Activated T-helper 9 cell treated with anti-CD3 and anti-CD28 coated beads, Interleukin-2, amount 50 U/mL, for 16 hours (primary cell): ENCODE measurements around the gene UQCRH.
A peak's percentile ranks its signal among the peaks of the same experiment; 100 is the strongest.
"Not testable (repeated sequence)": the region's sequence is repeated elsewhere in the genome, so short reads cannot be mapped to it uniquely, and the experiment has no call there.

Experiments
- DNase-seq: peaks from one replicate; pipeline ENCODE4 v3.0.0-alpha.2; 2020; ENCODE audit warnings: low read depth

Gene UQCRH

DNA sequence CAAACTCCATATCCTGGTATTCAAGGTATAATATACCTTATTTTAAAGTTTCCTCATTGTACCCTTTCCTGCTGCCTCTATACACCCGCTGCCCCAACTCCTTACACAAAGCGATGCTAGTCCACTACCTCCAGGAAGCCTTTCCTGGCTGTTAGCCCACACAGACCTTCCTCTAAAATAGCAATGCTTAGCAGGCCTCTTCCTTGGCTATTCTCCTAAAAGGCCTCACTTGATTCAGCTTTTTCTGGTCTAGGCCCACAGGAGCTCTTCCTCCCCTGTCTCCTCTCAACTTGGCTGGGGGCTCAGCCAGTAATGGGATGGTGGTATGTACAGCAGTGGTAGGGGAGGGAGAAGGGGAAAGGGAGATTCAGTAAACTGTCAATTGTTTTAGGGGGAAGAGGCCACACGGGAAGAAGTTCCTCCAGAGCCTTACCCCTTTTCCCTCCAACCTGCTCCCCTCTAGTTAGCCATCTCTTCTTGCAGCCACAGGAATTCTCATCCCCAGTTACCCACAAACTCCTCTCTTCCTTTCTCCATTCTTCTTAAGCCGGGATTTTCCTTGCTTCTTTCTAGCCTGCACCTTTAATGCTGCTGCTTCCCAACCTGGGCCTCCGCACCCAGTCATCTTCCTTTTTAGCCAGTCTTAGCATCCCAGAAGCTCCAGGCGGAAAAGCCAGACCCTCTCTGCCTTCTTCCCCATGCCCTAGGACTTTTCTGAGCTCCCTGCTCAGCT lies 2.7 kb upstream of the UQCRH start:
- no peak for DNase-seq

DNA sequence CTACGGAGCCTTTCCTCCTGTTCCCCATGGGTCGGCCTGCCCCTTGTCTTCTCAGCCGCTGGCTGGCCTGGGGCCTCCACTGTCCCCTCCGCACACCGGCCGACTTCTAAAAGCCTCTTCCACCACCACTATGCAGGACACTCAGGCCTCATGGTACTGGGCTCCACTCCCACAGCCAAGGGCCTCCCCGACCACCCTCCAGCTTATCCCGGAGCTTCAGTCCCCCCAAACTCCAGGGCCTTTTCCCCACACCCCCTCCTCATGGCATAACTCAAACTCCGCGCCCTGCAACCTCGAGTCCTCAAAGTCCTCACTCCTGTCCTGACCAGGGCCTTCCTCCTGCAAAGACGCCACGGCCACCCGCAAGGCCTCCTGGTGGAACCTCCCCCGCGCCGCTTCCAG lies 2.1 kb upstream of the UQCRH start:
- DNase-seq = no peak

DNA sequence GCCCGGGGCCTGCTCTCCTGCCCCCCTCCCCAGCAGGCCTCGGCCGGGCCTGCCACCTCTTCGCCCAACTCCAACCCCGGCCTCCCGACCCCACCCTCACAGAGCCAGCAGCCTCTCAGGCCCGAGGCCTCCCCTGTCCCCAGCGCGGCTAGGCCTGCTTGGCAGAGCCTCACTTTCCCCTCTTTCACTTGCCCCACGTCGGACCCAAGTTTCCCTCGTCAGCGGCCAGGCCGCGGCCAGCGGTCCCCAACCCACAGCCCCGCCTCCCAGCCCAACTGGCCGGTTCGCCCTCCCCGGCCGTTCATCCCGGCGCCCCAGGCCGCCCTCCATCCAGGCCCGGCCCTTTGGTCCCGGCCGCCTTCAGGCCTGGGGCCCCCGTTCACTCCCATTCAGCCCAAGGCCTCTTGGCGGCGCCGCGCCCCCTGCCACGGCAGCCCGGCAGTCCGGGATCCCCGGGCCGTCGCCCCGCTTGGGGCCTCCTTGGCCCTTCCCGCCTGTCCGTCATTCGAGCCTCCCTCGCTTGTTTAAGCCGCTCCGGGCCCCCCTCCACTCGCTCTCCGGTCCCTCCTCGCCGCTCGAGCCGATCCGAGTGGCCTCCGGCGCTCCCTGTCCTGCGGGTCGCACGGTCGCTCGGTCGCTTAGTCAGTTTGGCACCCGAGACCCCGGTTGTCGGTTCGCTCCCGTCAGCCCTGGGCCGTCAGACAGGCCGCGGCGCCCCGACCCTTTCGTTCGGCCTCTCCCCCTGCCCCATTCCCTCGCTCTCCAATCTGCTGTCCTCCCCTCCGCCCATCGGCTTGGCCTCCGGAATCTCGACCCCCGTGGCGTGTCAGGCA lies 1.5 kb upstream of the UQCRH start:
- DNase-seq = peak; percentile 36

GRCh38 chr1:46302641-46303037 lies 859 bp upstream of the UQCRH start:
- DNase-seq = no peak

GRCh38 chr1:46303872-46304326 lies 401 bp downstream of the UQCRH start:
- DNase-seq = no peak

DNA sequence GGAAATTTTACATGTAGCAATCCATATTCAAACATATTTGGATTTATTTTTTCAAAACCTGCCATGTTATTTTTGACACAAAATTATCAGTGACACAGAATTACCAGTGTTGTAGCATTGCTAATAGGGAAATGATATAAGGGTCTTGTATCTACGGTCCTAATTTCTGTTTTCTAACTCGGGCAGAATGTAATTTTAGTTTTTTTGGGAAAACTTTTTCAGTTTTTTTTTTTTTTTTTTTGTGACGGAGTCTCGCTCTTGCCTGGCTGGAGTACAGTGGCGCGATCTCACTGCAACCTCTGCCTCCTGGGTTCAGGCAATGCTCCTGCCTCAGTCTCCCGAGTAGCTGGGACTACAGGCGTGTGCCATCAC lies 2.6 kb downstream of the UQCRH start:
- DNase-seq = no peak

DNA sequence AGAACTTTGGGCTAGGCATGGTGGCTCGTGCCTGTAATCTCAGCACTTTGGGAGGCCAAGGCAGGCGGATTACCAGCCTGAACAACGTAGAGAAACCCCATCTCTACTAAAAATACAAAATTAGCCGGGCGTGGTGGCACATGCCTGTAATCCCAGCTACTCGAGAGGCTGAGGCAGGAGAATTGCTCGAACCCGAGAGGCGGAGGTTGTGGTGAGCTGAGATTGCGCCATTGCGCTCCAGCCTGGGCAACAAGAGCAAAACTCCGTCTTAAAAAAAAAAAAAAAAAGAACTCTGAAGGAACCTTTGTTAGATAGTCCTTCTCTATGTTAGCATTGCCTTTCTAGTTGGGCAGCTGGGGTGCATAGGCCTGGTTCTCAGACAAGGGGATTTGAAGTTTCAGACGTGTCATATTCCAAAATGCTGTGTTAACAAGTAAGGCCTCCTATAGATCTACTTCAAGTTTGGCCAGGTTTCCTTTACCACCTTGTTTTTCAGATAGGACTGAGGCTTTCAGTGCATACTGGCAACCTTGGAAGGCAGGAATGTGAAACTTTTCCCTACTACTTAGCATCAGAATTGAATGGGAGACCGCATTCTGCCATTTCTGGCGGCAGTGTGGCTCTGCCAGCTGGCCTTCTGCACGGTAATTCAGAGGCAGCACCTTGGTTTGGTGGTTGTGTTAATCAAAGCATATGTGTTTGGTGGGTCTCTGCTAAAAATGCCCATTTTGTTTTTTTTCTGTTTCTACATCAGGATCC lies 6.1 kb downstream of the UQCRH start:
- no peak for DNase-seq

DNA sequence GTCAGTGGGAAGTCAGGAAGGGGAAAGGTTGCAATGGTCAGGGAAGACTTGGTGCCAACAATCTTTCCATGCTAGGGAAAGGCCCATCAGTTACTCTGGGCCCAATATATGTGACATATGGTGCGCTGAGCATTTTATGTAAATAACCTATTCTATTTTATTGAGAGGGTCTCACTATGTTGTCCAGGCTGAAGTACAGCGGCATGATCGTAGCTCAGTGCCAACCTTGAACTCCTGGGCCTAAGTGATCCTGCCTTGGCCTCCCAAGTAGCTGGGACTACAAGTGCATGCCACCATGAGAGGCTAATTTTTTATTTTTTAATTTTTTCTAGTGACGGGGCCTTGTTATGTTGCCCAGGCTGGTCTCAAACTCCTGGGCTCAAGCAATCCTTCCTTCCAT lies 6.8 kb downstream of the UQCRH start:
- DNase-seq = no peak

DNA sequence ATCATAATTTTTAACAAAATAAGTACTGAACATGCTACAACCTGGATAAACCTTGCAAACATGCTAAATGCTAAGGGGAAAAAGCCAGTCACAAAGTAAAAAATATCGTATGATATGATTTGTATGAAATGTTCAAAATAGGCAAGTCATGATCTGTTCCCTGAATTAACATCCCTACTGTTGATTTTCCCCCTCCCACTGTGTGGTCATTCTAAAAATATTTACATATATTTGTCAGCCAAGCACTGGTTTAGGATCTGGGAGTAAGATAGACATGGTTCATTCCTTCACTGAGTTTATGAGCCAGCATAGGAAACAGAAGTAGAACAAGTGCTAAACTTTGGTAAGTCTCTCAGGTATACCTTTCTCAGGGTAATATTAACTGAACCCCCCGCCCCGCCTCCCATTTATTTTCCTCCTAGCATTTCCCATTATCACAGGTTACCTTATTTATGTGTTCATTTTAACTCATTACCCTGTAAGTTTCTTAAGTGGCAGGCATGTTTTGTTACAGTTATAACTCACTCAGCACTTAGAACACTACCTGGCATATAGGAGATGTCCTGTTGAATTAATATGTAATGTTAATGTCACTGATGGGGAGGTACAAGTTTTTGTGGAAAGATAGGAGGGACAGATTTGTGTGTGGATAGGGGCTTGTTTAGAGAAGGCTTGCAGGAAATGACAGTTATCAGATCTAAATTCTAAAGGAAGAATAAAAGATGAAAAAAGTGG lies 12.3 kb downstream of the UQCRH start:
- DNase-seq = no peak

DNA sequence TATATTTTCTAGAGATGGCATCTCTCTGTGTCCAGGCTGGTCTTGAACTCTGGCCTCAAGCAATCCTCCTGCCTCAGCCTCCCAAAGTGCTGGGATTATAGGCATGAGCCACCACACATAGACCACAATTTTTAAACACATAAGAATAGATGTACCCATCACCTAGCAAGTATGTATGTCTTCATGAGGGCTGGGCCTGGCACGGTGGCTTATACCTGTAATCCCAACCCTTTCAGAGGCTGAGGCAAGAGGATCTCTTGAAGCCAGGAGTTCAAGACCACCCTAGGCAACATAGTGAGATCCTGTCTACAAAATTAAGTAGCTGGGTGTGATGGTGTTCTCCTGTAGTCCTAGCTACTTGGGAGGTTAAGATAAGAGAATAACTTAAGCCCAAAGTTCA lies 13.8 kb downstream of the UQCRH start:
- DNase-seq = no peak

DNA sequence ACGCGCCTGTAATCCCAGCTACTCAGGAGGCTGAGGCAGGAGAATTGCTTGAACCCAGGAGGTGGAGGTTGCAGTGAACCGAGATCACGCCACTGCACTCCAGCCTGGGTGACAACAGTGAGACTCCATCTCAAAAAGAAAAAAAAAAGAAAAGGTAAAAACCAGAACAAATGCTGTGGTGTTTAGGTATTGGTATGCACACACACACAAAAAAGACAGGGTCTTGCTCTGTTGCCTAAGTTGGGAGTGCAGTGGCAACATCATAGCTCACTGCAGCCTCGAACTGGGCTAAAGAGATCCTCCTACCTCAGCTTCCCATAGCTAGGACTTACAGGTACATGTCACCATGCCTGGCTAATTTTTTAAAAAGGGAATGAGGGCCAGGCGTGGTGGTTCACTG lies 15.8 kb downstream of the UQCRH start:
- DNase-seq = not testable (repeated sequence)

GRCh38 chr1:46319960-46320914 lies 16.7 kb downstream of the UQCRH start:
- DNase-seq = not testable (repeated sequence)

GRCh38 chr1:46322191-46322590 lies 18.7 kb downstream of the UQCRH start:
- not testable (repeated sequence) for DNase-seq

DNA sequence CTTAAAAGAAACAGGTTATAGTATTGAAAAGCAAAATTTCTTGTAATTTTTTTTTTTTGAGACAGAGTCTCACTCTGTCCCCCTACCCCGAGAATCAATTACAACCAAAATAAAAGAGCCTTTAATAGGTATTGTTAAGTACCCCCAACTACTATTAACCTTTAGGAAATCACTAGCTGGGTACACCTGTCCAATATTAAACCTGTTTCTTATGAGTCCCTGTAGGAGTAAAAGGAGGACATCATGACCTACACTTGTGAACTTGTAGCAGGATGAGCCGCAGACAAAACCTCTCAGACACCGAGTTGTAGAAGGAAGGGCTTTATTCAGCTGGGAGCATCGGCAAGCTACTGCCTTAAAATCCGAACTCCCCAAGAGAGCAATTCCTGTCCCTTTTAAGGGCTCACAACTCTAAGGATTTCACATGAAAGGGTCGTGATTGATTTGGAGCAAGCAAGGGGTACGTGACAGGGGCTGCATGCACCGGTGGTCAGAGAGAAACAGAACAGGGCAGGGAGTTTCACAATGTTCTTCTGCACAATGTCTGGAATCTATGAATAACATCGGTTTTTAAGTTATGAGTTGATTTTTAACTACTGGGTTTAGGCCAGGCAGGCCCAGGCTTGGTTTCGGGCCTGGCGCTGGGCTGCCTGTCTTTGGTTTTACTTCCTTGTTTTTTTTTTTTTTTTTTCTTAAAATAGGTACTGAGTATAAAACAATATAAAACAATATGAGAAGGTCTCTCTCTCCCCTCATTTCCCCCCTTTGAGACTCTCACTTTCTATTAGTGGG lies 22.0 kb downstream of the UQCRH start:
- not testable (repeated sequence) for DNase-seq

DNA sequence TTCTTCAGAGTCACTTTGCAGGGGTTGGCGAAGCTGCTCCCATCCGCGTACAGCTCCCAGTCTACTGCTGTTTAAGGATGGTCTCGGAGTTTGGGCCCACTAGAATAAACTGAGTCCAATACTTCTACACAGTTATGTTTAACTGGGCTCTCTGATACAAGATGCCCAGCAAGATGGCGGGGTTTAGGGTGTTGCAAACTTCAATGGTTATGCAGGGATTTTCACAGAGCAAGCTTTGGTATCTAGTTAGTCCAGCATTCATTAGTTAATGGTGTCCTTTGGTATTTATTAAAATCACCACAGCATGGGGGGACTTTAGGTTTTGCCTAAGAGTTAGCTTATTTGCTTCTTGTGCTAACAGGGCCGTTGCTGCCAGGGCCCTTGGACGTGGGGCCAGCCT lies 24.7 kb downstream of the UQCRH start:
- DNase-seq = not testable (repeated sequence)

DNA sequence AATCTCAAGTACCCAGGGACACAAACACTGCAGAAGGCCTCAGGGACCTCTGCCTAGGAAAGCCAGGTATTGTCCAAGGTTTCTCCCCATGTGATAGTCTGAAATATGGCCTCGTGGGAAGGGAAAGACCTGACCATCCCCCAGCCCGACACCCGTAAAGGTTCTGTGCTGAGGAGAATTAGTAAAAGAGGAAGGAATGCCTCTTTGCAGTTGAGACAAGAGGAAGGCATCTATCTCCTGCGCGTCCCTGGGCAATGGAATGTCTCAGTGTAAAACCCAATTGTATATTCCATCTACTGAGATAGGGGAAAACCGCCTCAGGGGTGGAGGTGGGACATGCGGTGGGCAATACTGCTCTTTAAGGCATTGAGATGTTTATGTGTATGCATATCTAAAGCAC lies 26.3 kb downstream of the UQCRH start:
- not testable (repeated sequence) for DNase-seq

DNA sequence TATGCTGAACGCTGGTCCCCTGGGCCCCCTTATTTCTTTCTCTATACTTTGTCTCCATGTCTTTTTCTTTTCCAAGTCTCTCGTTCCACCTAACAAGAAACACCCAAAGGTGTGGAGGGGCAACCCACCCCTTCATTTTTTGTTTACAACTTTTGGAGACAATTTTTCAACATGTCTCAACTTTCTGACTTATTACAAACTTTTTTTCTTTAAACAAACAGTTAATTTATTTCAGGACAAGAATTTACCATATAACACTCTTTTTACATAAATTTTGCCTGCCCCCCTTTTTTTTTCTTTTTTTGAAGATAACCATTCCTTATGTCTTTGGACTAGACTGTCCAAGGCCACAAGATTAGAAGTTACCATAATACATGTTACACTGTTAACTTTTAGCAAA lies 26.9 kb downstream of the UQCRH start:
- DNase-seq = not testable (repeated sequence)

- DNase-seq = not testable (repeated sequence)
Measured at GRCh38 chr1:46331786-46332540, 28.5 kb downstream of the UQCRH start.
